A549 (cell line): Measurements from ENCODE around the gene DACT2.

Source experiments
- CEBPB ChIP-seq, 2 experiments: fragments of >200 bp in 1 of 2; sonication (Bioruptor Twin) in 1 of 2; formaldehyde crosslinking in 1 of 2; IDR thresholded peaks; 2 replicates each; pipeline ENCODE4 v1.6.1; 2012 to 2016
- CTCF ChIP-seq: fragments of >200 bp; sonication (Bioruptor Twin); formaldehyde crosslinking; IDR thresholded peaks from 3 replicates; pipeline ENCODE4 v1.5.1; 2016
- EP300 ChIP-seq, 2 experiments: fragments of >200 bp; sonication (Bioruptor Twin); formaldehyde crosslinking; IDR thresholded peaks; 2 replicates in 1 of 2; 3 replicates in 1 of 2; pipeline ENCODE4 v1.6.1; 2016 to 2017
- MAFK ChIP-seq: fragments of 450-650 bp; IDR thresholded peaks from 2 replicates; pipeline ENCODE4 v1.6.1; 2014; ENCODE audit not compliant: partially characterized antibody
- MYC ChIP-seq: IDR thresholded peaks from 2 replicates; pipeline ENCODE4 v1.6.1; 2012; ENCODE audit warnings: mild to moderate bottlenecking, inconsistent platforms, low read length, improper control_type of control experiment, borderline replicate concordance
- POLR2A ChIP-seq: IDR thresholded peaks from 2 replicates; pipeline ENCODE4 v1.6.1; 2012; ENCODE audit warnings: mild to moderate bottlenecking, low read length
- RAD21 ChIP-seq, 2 experiments: fragments of >200 bp in 1 of 2; sonication (Bioruptor Twin) in 1 of 2; formaldehyde crosslinking in 1 of 2; IDR thresholded peaks in 1 of 2; conservative IDR thresholded peaks in 1 of 2; 2 replicates in 1 of 2; 3 replicates in 1 of 2; pipeline ENCODE4 v1.6.1; 2012 to 2018; ENCODE audit warnings: inconsistent platforms in 1 of 2
- REST ChIP-seq: fragments of 200-600 bp; sonication (generic); IDR thresholded peaks from 2 replicates; pipeline ENCODE4 v1.6.1; 2016; ENCODE audit warnings: antibody characterized with exemption, mild to moderate bottlenecking, moderate library complexity
- SMC3 ChIP-seq: fragments of >200 bp; sonication (Bioruptor Twin); formaldehyde crosslinking; IDR thresholded peaks from 3 replicates; pipeline ENCODE4 v1.6.1; 2018; ENCODE audit warnings: inconsistent platforms
- ZFP36 ChIP-seq: fragments of 450-650 bp; IDR thresholded peaks from 2 replicates; pipeline ENCODE4 v1.6.1; 2014; ENCODE audit warnings: borderline replicate concordance; ENCODE audit not compliant: partially characterized antibody

- TF ChIP-seq CTCF, result no peak
- TF ChIP-seq POLR2A, result no peak
- no peak for TF ChIP-seq EP300 (IDR thresholded peaks at IDR 0.05)
- no peak for TF ChIP-seq MYC
- TF ChIP-seq REST, result no peak
- TF ChIP-seq RAD21 (conservative IDR thresholded peaks at IDR 0.05 in 1 of 2, IDR thresholded peaks at IDR 0.05 in 1 of 2), result no peak
- TF ChIP-seq CEBPB (IDR thresholded peaks at IDR 0.05), result no peak
- no peak for TF ChIP-seq ZFP36
- no peak for TF ChIP-seq SMC3
- TF ChIP-seq MAFK, result no peak
Measured at GRCh38 chr6:168341280-168341900, 21.8 kb upstream of the DACT2 start.
